ENCODE measurements around the gene DVL1. TPM values are rescaled to one million over a fixed set of nuclear protein-coding genes. Genes with fewer than 3 reads are reported as not detected.
A peak's percentile ranks its signal among the peaks of the same experiment; 100 is the strongest.

DVL1 gene
- total and polyA plus RNA-seq, 2 of the 13 experiments (the other 11 are each of a cell fraction or from before 2014, with no cell fraction given): 30.8 to 60.4 TPM

- TF ChIP-seq NR2F6 (IDR thresholded peaks at IDR 0.05) (0 out of 2 replicates have a peak, but pooled peaks have one; percentile 12), NR2F6 (CRISPR knock-in tag; IDR thresholded peaks at IDR 0.05) (peak; percentile 6; the same call in 1 of the 2 replicates), POGZ (CRISPR knock-in tag; IDR thresholded peaks at IDR 0.05) (0 out of 2 replicates have a peak, but pooled peaks have one; percentile 19), SRF (IDR thresholded peaks at IDR 0.05; ENCODE audit: low read depth, low read length) (no peak), ZNF597 (CRISPR knock-in tag; IDR thresholded peaks at IDR 0.05) (no peak), ZNF749 (CRISPR knock-in tag; IDR thresholded peaks at IDR 0.05; ENCODE audit: borderline replicate concordance) (no peak), ZFX (CRISPR knock-in tag; IDR thresholded peaks at IDR 0.05; ENCODE audit: low read depth) (peak; percentile 94), SALL1 (CRISPR knock-in tag; IDR thresholded peaks at IDR 0.05) (peak; percentile 11; the same call in 1 of the 2 replicates), HNRNPH1 (optimal IDR thresholded peaks at IDR 0.05; ENCODE audit: low read depth, low read length) (no peak), ZNF646 (CRISPR knock-in tag; IDR thresholded peaks at IDR 0.05) (0 out of 2 replicates have a peak, but pooled peaks have one; percentile 28), ZNF230 (CRISPR knock-in tag; IDR thresholded peaks at IDR 0.05) (no peak; the same call in 1 of the 2 replicates), MAX (IDR thresholded peaks at IDR 0.05) (peak; percentile 63), TAF15 (IDR thresholded peaks at IDR 0.05; ENCODE audit: low read depth, low read length, poor library complexity, severe bottlenecking) (no peak), ZNF709 (CRISPR knock-in tag; IDR thresholded peaks at IDR 0.05) (peak; percentile 29; the same call in 1 of the 2 replicates), NONO (IDR thresholded peaks at IDR 0.05) (no peak), NONO (CRISPR knock-in tag; conservative IDR thresholded peaks at IDR 0.05) (peak; percentile 49; the same call in 1 of the 2 replicates)
- TF ChIP-seq, protein P1, sequence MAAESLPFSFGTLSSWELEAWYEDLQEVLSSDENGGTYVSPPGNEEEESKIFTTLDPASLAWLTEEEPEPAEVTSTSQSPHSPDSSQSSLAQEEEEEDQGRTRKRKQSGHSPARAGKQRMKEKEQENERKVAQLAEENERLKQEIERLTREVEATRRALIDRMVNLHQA (CRISPR knock-in tag; IDR thresholded peaks at IDR 0.05): no peak
These were observed 1.4 kb downstream of the DVL1 start (continued) for GRCh38 chr1:1347663-1348419.

All from HepG2 (cell line).